PFSK-1 (cell line): ENCODE data around the gene TSPAN18.

Experiments
- POLR2AphosphoS5 ChIP-seq: IDR thresholded peaks from 2 replicates; pipeline ENCODE4 v1.6.1; 2012; ENCODE audit warnings: low read depth, mild to moderate bottlenecking, control low read depth, low read length, moderate library complexity
- SIN3A ChIP-seq: IDR thresholded peaks from 2 replicates; pipeline ENCODE4 v1.6.1; 2012; ENCODE audit warnings: mild to moderate bottlenecking, low read length, moderate library complexity, borderline replicate concordance; ENCODE audit not compliant: insufficient read depth
- TAF1 ChIP-seq: IDR thresholded peaks from 2 replicates; pipeline ENCODE4 v1.6.1; 2012; ENCODE audit warnings: low read length, control low read depth, borderline replicate concordance; ENCODE audit not compliant: insufficient read depth

GRCh38 chr11:44734843-44735381 is 8.2 kb downstream of the TSPAN18 start:
- TF ChIP-seq TAF1 (no peak), POLR2AphosphoS5 (no peak), SIN3A (no peak)
